Measurements from ENCODE around the gene TMEM243. TPM values are rescaled to one million over a fixed set of nuclear protein-coding genes. Genes with fewer than 3 reads are reported as not detected.

The TMEM243 gene
- total RNA-seq, 1 experiment from 2014 or later: 23.5 TPM

GRCh38 chr7:87218796-87219544 lies 562 bp downstream of the TMEM243 start:
- Histone ChIP-seq H3K18ac (ENCODE audit: insufficient read length, low read depth, low read length) (peak overlapping the region; percentile 81), H3K4ac (ENCODE audit: low read depth, low read length) (no peak overlapping the region), H2BK5ac (ENCODE audit: insufficient read length, low read length) (no peak overlapping the region), H2BK20ac (ENCODE audit: low read depth, low read length, poor library complexity, severe bottlenecking) (no peak overlapping the region), H4K20me1 (ENCODE audit: control insufficient read depth, insufficient read depth, insufficient read length) (no peaks in the 10 kb centered on the region), H4K91ac (ENCODE audit: insufficient read length, low read depth, low read length) (no peak overlapping the region), H3K4me1 (ENCODE audit: insufficient read depth, low read length) (0 out of 2 replicates have a peak, but pooled peaks cover 2% of the 10 kb centered on the region), H3K79me1 (ENCODE audit: insufficient read depth, low read depth, low read length, poor library complexity, severe bottlenecking) (peaks cover 1% of the 10 kb centered on the region), H2BK120ac (ENCODE audit: low read depth, low read length, poor library complexity, severe bottlenecking) (no peak overlapping the region), H2AK5ac (ENCODE audit: insufficient read length, low read length) (no peak overlapping the region), H3K14ac (ENCODE audit: insufficient read depth, low read length) (peak overlapping the region; percentile 59; the same call in 1 of the 2 replicates), H4K8ac (replicated peaks; ENCODE audit: insufficient read length, low read depth, low read length) (no peak overlapping the region), H3K56ac (ENCODE audit: insufficient read length, low read depth, low read length) (no peak overlapping the region), H2BK12ac (ENCODE audit: insufficient read length, low read depth, low read length) (no peak overlapping the region), H3K23ac (ENCODE audit: insufficient read length, low read depth, low read length) (no peak overlapping the region), H2BK15ac (ENCODE audit: low read depth, low read length) (no peak overlapping the region), H4K5ac (ENCODE audit: insufficient read length, low read depth, low read length) (no peak overlapping the region), H3K9me3 (ENCODE audit: control insufficient read depth, low read depth, low read length) (no peaks in the 10 kb centered on the region), H3K9ac (ENCODE audit: extremely low read depth, insufficient read length, low read length) (peak overlapping the region; percentile 62), H3K27me3 (ENCODE audit: insufficient read depth, low read length) (peaks cover 7% of the 10 kb centered on the region; the same call in 1 of the 2 replicates), H3K79me2 (ENCODE audit: insufficient read depth, low read length) (peaks cover 5% of the 10 kb centered on the region; the same call in 1 of the 2 replicates), H2AFZ (ENCODE audit: low read length) (no peak overlapping the region), H3K4me2 (ENCODE audit: insufficient read depth, insufficient read length, low read length) (peak overlapping the region; percentile 96), H3K27ac (ENCODE audit: insufficient read length, low read depth, low read length) (no peak overlapping the region), H3K23me2 (ENCODE audit: insufficient read length, low read depth, low read length, poor library complexity, severe bottlenecking) (peaks cover 17% of the 10 kb centered on the region), H3T11ph (ENCODE audit: low read length) (no peak overlapping the region)
- peak; percentile 74 for DNase-seq
- peak overlapping the region; percentile 91 to 97 for H3K4me3 Mint-ChIP-seq
- H3K9me3 Mint-ChIP-seq: no peaks in the 10 kb centered on the region
- peaks cover 23 to 27% of the 10 kb centered on the region in 2 experiments for H3K4me1 Mint-ChIP-seq
- no CpG with 5 or more reads among the region's 17 CpGs for WGBS (ENCODE audit: extremely low coverage, insufficient read length, low lambda C conversion rate)
- H3K27me3 Mint-ChIP-seq (ENCODE audit: low read depth): no peaks in the 10 kb centered on the region
- peaks cover 0 to 18% (median 15%) of the 10 kb centered on the region in 3 experiments; a peak in 5 of 7 replicates for H3K36me3 Mint-ChIP-seq (ENCODE audit: insufficient read depth in 1 of 3, low read depth in 3 of 3)
- TF ChIP-seq, protein P1, sequence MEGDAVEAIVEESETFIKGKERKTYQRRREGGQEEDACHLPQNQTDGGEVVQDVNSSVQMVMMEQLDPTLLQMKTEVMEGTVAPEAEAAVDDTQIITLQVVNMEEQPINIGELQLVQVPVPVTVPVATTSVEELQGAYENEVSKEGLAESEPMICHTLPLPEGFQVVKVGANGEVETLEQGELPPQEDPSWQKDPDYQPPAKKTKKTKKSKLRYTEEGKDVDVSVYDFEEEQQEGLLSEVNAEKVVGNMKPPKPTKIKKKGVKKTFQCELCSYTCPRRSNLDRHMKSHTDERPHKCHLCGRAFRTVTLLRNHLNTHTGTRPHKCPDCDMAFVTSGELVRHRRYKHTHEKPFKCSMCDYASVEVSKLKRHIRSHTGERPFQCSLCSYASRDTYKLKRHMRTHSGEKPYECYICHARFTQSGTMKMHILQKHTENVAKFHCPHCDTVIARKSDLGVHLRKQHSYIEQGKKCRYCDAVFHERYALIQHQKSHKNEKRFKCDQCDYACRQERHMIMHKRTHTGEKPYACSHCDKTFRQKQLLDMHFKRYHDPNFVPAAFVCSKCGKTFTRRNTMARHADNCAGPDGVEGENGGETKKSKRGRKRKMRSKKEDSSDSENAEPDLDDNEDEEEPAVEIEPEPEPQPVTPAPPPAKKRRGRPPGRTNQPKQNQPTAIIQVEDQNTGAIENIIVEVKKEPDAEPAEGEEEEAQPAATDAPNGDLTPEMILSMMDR (conservative IDR thresholded peaks at IDR 0.05): no peak; the same call in 2 of the 3 replicates
- peak overlapping the region in 2 of 3 experiments; percentile 65 to 78; a peak in 3 of 7 replicates for H3K27ac Mint-ChIP-seq
